Neural cell (in vitro differentiated cells): ENCODE measurements around the gene VKORC1.

Experiments
- CTCF ChIP-seq: fragments of 450-650 bp; IDR thresholded peaks from 2 replicates; pipeline ENCODE4 v1.5.1; 2014; ENCODE audit warnings: antibody characterized with exemption, mild to moderate bottlenecking, moderate library complexity; ENCODE audit not compliant: poor library complexity, severe bottlenecking
- EP300 ChIP-seq: fragments of 450-650 bp; conservative IDR thresholded peaks from 2 replicates; pipeline ENCODE4 v1.6.1; 2014; ENCODE audit warnings: antibody characterized with exemption, mild to moderate bottlenecking, moderate library complexity; ENCODE audit not compliant: poor library complexity, severe bottlenecking
- EZH2 ChIP-seq: fragments of 200-600, 300-800 bp; shearing (Covaris generic), sonication (generic); IDR thresholded peaks from 2 replicates; pipeline ENCODE4 v1.6.1; 2014; ENCODE audit warnings: antibody characterized with exemption, low read length, borderline replicate concordance, mild to moderate bottlenecking; ENCODE audit not compliant: insufficient read depth, poor library complexity, severe bottlenecking
- MXI1 ChIP-seq: fragments of 450-650 bp; conservative IDR thresholded peaks from 2 replicates; pipeline ENCODE4 v1.6.1; 2014; ENCODE audit warnings: antibody characterized with exemption, mild to moderate bottlenecking; ENCODE audit not compliant: poor library complexity, severe bottlenecking
- POLR2AphosphoS5 ChIP-seq: IDR thresholded peaks from 2 replicates; pipeline ENCODE4 v1.6.1; 2012
- RAD21 ChIP-seq: fragments of 450-650 bp; conservative IDR thresholded peaks from 2 replicates; pipeline ENCODE4 v1.6.1; 2014; ENCODE audit warnings: antibody characterized with exemption, mild to moderate bottlenecking, moderate library complexity
- REST ChIP-seq: IDR thresholded peaks from 2 replicates; pipeline ENCODE4 v1.6.1; 2012; ENCODE audit warnings: borderline replicate concordance
- TAF1 ChIP-seq: IDR thresholded peaks from 2 replicates; pipeline ENCODE4 v1.6.1; 2012; ENCODE audit warnings: low read depth

GRCh38 chr16:31090540-31090939 lies 4.1 kb downstream of the VKORC1 start:
- TF ChIP-seq CTCF = no peak
- no peak for TF ChIP-seq TAF1
- no peak for TF ChIP-seq POLR2AphosphoS5
- no peak for TF ChIP-seq EP300
- no peak for TF ChIP-seq REST
- TF ChIP-seq RAD21 = no peak
- no peak for TF ChIP-seq EZH2
- TF ChIP-seq MXI1 = no peak
